Tibial nerve (tissue), 4 donors: ENCODE data around the gene TIPIN. TPM values are rescaled to one million over a fixed set of nuclear protein-coding genes. Genes with fewer than 3 reads are reported as not detected.

Experiments used
- DNase-seq, 2 donors: peaks; one replicate each; pipeline ENCODE4 v3.0.0-alpha.2; 2019; ENCODE audit warnings: low spot score in 2 of 2
- H3K27ac ChIP-seq, 4 donors: fragments of 200-600 bp; sonication (generic) in 3 of 4; one replicate each; pipeline ENCODE4 v1.5.1; 2017 to 2019; ENCODE audit warnings: mild to moderate bottlenecking in 1 of 4
- H3K27me3 ChIP-seq, 2 donors: fragments of 200-600 bp; sonication (generic) in 1 of 2; one replicate each; pipeline versions ENCODE4 v1.5.1 to v1.6.0; 2017 to 2019
- H3K36me3 ChIP-seq, 3 donors: fragments of 200-600 bp; sonication (generic); one replicate each; pipeline ENCODE4 v1.5.1; 2018 to 2019
- H3K4me1 ChIP-seq, 4 donors: fragments of 200-600 bp; sonication (generic) in 3 of 4; one replicate each; pipeline ENCODE4 v1.5.1; 2017 to 2019
- H3K4me3 ChIP-seq, 4 donors: fragments of 200-600 bp; sonication (generic) in 3 of 4; one replicate each; pipeline ENCODE4 v1.5.1; 2017 to 2019; ENCODE audit warnings: mild to moderate bottlenecking in 1 of 4, moderate library complexity in 1 of 4
- H3K9me3 ChIP-seq, 4 donors: fragments of 200-600 bp; sonication (generic) in 3 of 4; one replicate each; pipeline ENCODE4 v1.5.1; 2017 to 2019
- CTCF ChIP-seq, 5 experiments: fragments of 200-600 bp in 3 of 5; fragments of 450-650 bp in 2 of 5; sonication (generic) in 3 of 5; IDR thresholded peaks; one replicate each; pipeline ENCODE4 v1.5.1; 2016 to 2019; ENCODE audit warnings: antibody characterized with exemption in 5 of 5, mild to moderate bottlenecking in 3 of 5, moderate library complexity in 2 of 5
- EP300 ChIP-seq, 2 donors: sonication (generic); formaldehyde crosslinking; IDR thresholded peaks; one replicate each; pipeline ENCODE4 v1.6.1; 2017; ENCODE audit warnings: antibody characterized with exemption in 2 of 2, mild to moderate bottlenecking in 1 of 2
- POLR2A ChIP-seq, 2 donors: fragments of 450-650 bp; IDR thresholded peaks; one replicate each; pipeline ENCODE4 v1.6.1; 2017; ENCODE audit warnings: antibody characterized with exemption in 2 of 2, mild to moderate bottlenecking in 2 of 2, moderate library complexity in 2 of 2
- WGBS, 2 donors: methylation state at CpG; one replicate each; pipeline ENCODE4 v1.1.5; 2018; 5-methylcytosine and 5-hydroxymethylcytosine counted together
- small RNA-seq: library from RNA; depleted of rRNA; stranded (forward); fragments of <200 nt; gene quantifications from one replicate; pipeline ENCODE3, GENCODE V24; 2016
- total RNA-seq, 4 donors: library from RNA; depleted of rRNA; stranded (reverse); fragments of >200 nt; gene quantifications; one replicate each; pipeline ENCODE4 v1.1.0, GENCODE V29; 2016

Gene TIPIN
- total RNA-seq, 4 donors from 2014 or later, result 5.4 to 17.5 (median 6.4) TPM

GRCh38 chr15:66288093-66288492, 68.4 kb downstream of the TIPIN start:
- H3K27me3 ChIP-seq, result no peaks in the 10 kb centered on the region
- TF ChIP-seq POLR2A (IDR thresholded peaks at IDR 0.05) (no peak), CTCF (IDR thresholded peaks at IDR 0.05) (no peak), EP300 (IDR thresholded peaks at IDR 0.05) (no peak)
- H3K9me3 ChIP-seq, result no peaks in the 10 kb centered on the region
- no peak overlapping the region for H3K27ac ChIP-seq
- H3K4me1 ChIP-seq, result peaks cover 0 to 29% (median 12%) of the 10 kb centered on the region in 4 donors
- no peaks in the 10 kb centered on the region for H3K36me3 ChIP-seq
- H3K4me3 ChIP-seq, result no peak overlapping the region
- no peak for DNase-seq

GRCh38 chr15:66287461-66288057, 68.9 kb downstream of the TIPIN start:
- DNase-seq, result no peak
- Histone ChIP-seq H3K4me1 (peaks cover 0 to 25% (median 8%) of the 10 kb centered on the region in 4 donors), H3K27me3 (no peaks in the 10 kb centered on the region), H3K36me3 (no peaks in the 10 kb centered on the region), H3K9me3 (no peaks in the 10 kb centered on the region), H3K4me3 (no peak overlapping the region), H3K27ac (no peak overlapping the region)
- WGBS, 2 donors, result 11 to 12% methylated on average over 6 of the region's 6 CpGs
- TF ChIP-seq CTCF (IDR thresholded peaks at IDR 0.05) (peak; percentile 25 to 61 (median 29)), EP300 (IDR thresholded peaks at IDR 0.05) (no peak)

Small RNA genes within 50 kb of the gene (small RNA-seq; reads per million reads assigned to genes)
- gene RF00019, result not detected
- gene SCARNA14, result 6.4 reads per million, percentile 86 among the genes with 10 or more reads in this experiment

Other genes with a start within 250 kb of the TIPIN start
- gene MEGF11, start 102.9 kb downstream of the TIPIN start, total RNA-seq, result 1 to 10 TPM in 3 of 4 donors, under 1 TPM in 1; 0.87 to 7.3 (median 4.9) TPM
- 10 to 100 TPM; 23.9 to 44.8 (median 38.3) TPM for gene DIS3L, start 63.1 kb downstream of the TIPIN start, total RNA-seq
- 10 to 100 TPM; 30.2 to 64.8 (median 41.4) TPM for gene MAP2K1, start 30.2 kb upstream of the TIPIN start, total RNA-seq
- gene SNAPC5, start 141.1 kb upstream of the TIPIN start, total RNA-seq, result 10 to 100 TPM; 12.7 to 25.8 (median 20.9) TPM
- 1,000 to 10,000 TPM; 1,198 to 2,364 (median 2,009) TPM for gene RPL4, start 148.2 kb upstream of the TIPIN start, total RNA-seq
- gene ZWILCH, start 148.6 kb upstream of the TIPIN start, total RNA-seq, result 1 to 10 TPM; 4.1 to 5.5 (median 4.2) TPM
- gene LCTL, start 209.3 kb upstream of the TIPIN start, total RNA-seq, result 10 to 100 TPM in 1 of 4 donors, 1 to 10 TPM in 3; 3.3 to 12.6 (median 7.4) TPM